Measurements from ENCODE around the gene AQP1.

AQP1 gene

DNA sequence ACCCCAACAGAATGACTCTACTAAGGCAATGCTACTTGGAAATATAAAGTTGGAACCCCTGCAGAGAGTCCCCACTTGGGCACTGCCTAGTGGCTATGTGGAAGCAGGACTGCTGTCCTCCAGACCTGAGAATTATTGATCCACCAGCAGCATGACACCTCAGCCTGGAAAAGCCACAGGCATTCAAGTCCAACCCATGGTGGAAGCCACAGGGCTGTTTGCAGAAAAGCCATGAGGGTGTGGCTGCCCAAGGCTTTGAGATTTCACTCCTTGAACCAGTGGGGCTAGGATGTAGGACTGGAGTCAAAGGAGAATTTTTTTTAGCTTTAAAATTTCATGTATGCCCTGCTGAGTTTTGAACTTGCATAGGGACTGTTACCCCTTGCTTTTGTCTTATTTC lies 38.5 kb downstream of the AQP1 start:
- H3K27ac ChIP-seq = no peak overlapping the region
- H3K27me3 ChIP-seq (ENCODE audit: insufficient read depth, low read depth, severe bottlenecking) = no peaks in the 10 kb centered on the region
- no peak overlapping the region for H3K4me3 ChIP-seq (ENCODE audit: low read depth, low read length)
- no peaks in the 10 kb centered on the region for H3K9me3 ChIP-seq (ENCODE audit: severe bottlenecking)
- no peak for DNase-seq
- no peaks in the 10 kb centered on the region for H3K36me3 ChIP-seq
- no peak for TF ChIP-seq CTCF (IDR thresholded peaks at IDR 0.05; ENCODE audit: low read depth, low read length)

DNA sequence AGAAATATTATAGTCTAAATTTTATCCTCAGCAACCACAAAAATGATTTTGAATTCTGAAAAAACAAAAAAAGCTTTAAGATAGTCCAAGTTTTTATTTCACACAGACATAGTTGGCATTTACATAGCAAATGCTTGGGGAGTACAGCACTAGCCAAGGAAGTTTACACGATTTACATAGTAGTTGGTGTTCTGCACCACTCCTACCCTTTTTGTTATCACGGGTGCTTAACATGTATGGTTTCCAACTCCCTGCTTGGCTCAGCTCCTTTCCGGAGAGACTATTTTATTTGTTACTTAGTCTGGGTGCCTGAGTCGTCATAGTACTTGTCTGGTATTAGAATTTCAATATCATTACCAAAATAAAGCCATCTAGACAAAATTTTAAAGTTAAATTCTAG lies 43.3 kb downstream of the AQP1 start:
- Histone ChIP-seq H3K4me3 (ENCODE audit: low read depth, low read length) (no peak overlapping the region), H3K27ac (no peak overlapping the region), H3K36me3 (no peaks in the 10 kb centered on the region), H3K27me3 (ENCODE audit: insufficient read depth, low read depth, severe bottlenecking) (no peaks in the 10 kb centered on the region), H3K9me3 (ENCODE audit: severe bottlenecking) (peaks cover 5% of the 10 kb centered on the region)
- no peak for TF ChIP-seq CTCF (IDR thresholded peaks at IDR 0.05; ENCODE audit: low read depth, low read length)
- DNase-seq = no peak

- no peak for TF ChIP-seq CTCF (IDR thresholded peaks at IDR 0.05; ENCODE audit: low read depth, low read length)
- Histone ChIP-seq H3K9me3 (ENCODE audit: severe bottlenecking) (peaks cover 5% of the 10 kb centered on the region), H3K27me3 (ENCODE audit: insufficient read depth, low read depth, severe bottlenecking) (no peaks in the 10 kb centered on the region), H3K4me3 (ENCODE audit: low read depth, low read length) (no peak overlapping the region), H3K36me3 (no peaks in the 10 kb centered on the region), H3K27ac (no peak overlapping the region)
- DNase-seq = no peak
Observed at GRCh38 chr7:30956704-30957103, 45.1 kb downstream of the AQP1 start.

DNA sequence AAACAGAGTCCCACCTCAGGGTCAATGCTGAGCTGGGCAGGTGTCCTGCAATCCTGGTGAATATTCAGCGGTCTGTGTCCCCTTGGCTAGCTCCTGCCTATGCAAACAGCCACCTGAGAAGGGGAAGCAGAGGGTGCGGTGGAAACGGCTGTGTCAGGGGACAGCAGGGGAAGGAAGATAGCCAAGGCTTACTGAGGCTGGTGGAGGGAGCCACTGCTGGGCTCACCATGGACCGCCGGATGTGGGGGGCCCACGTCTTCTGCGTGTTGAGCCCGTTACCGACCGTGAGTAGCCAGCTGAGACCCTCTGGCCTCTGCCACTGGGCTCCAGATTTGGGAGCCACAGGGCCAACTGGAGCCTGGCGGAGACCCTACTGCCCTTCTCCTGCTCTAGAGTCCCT lies 52.2 kb downstream of the AQP1 start, which contains the start of gene GHRHR:
TSS of gene GHRHR (plus strand) at position 112 of the 400 bp plus-strand sequence. CDS start at position 228, 116 bp downstream.
- Histone ChIP-seq H3K36me3 (no peaks in the 10 kb centered on the region), H3K9me3 (ENCODE audit: severe bottlenecking) (no peaks in the 10 kb centered on the region), H3K27ac (no peak within 1 kb of the TSS), H3K4me3 (ENCODE audit: low read depth, low read length) (no peak within 1 kb of the TSS), H3K27me3 (ENCODE audit: insufficient read depth, low read depth, severe bottlenecking) (no peaks in the 10 kb centered on the region)
- TF ChIP-seq CTCF (IDR thresholded peaks at IDR 0.05; ENCODE audit: low read depth, low read length) = no peak
- no peak for DNase-seq

DNA sequence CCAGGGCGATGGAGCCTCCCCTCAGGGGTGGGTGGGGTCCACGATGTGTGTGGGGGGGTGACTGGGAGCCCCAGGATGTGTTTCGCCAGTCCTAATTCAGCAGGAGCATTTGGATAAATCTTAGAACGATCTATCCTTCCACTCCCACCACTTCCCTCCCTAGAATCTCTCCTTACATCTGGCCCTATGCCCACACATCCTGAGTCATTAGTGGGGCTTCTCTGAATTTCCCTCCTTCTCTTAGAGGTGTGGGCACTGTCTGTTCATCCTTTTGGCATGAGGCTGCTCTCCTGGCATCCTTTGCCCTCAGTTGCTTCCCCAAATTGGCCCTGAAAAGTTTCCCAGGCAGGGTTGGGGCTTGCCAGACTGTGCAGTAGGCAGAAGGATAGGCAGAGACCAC lies 53.7 kb downstream of the AQP1 start:
- no peak for TF ChIP-seq CTCF (IDR thresholded peaks at IDR 0.05; ENCODE audit: low read depth, low read length)
- DNase-seq = no peak
- H3K36me3 ChIP-seq = no peaks in the 10 kb centered on the region
- no peaks in the 10 kb centered on the region for H3K27me3 ChIP-seq (ENCODE audit: insufficient read depth, low read depth, severe bottlenecking)
- no peaks in the 10 kb centered on the region for H3K9me3 ChIP-seq (ENCODE audit: severe bottlenecking)
- H3K4me3 ChIP-seq (ENCODE audit: low read depth, low read length) = no peak overlapping the region
- no peak overlapping the region for H3K27ac ChIP-seq

DNA sequence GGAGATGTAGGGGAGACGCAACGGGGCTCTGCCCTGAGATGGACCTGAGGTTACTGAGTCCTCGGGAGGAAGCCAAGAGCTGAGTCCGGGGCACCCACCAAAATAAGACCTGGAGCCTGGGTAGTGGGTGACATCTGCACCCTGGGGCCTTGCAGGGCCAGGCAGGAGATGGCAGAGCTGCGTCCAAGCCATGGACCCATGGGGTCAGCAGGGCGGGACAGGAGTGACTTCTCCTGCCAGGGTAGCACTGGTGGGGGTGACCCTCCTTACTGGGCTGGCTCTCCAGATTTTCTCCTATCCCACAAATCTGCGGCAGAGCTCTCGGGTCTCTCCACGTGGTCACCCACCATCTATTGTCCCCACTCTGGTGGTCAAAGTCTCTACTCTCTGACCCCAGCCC lies 54.2 kb downstream of the AQP1 start:
- Histone ChIP-seq H3K27ac (no peak overlapping the region), H3K9me3 (ENCODE audit: severe bottlenecking) (no peaks in the 10 kb centered on the region), H3K4me3 (ENCODE audit: low read depth, low read length) (no peak overlapping the region), H3K36me3 (no peaks in the 10 kb centered on the region), H3K27me3 (ENCODE audit: insufficient read depth, low read depth, severe bottlenecking) (no peaks in the 10 kb centered on the region)
- no peak for DNase-seq
- TF ChIP-seq CTCF (IDR thresholded peaks at IDR 0.05; ENCODE audit: low read depth, low read length) = no peak
